Peyer's patch (tissue), 4 donors: ENCODE data around the gene SEMA4C.

ENCODE experiments used
- CTCF ChIP-seq, 6 experiments: fragments of 450-650 bp in 4 of 6; fragments of 200-600 bp in 2 of 6; sonication (generic) in 1 of 6; IDR thresholded peaks; one replicate each; pipeline ENCODE4 v1.5.1; 2017 to 2019; ENCODE audit warnings: antibody characterized with exemption in 6 of 6, mild to moderate bottlenecking in 3 of 6, moderate library complexity in 1 of 6
- POLR2A ChIP-seq, 2 donors: fragments of 450-650 bp; IDR thresholded peaks; one replicate each; pipeline ENCODE4 v1.5.1; 2017; ENCODE audit warnings: antibody characterized with exemption in 2 of 2, mild to moderate bottlenecking in 2 of 2, moderate library complexity in 2 of 2

GRCh38 chr2:96811917-96812316 lies 58.0 kb downstream of the SEMA4C start:
- no peak for TF ChIP-seq CTCF (IDR thresholded peaks at IDR 0.05)
- no peak for TF ChIP-seq POLR2A (IDR thresholded peaks at IDR 0.05)
